NCI-H1105 (cell line): ENCODE measurements around the gene STAT1.

Source experiments
- DNase-seq: peaks from one replicate; lab custom pipeline; 2025; lab: John Stamatoyannopoulos, UW

Gene STAT1

GRCh38 chr2:191031256-191031655 is 17.3 kb upstream of the STAT1 start:
- no peak for DNase-seq

DNA sequence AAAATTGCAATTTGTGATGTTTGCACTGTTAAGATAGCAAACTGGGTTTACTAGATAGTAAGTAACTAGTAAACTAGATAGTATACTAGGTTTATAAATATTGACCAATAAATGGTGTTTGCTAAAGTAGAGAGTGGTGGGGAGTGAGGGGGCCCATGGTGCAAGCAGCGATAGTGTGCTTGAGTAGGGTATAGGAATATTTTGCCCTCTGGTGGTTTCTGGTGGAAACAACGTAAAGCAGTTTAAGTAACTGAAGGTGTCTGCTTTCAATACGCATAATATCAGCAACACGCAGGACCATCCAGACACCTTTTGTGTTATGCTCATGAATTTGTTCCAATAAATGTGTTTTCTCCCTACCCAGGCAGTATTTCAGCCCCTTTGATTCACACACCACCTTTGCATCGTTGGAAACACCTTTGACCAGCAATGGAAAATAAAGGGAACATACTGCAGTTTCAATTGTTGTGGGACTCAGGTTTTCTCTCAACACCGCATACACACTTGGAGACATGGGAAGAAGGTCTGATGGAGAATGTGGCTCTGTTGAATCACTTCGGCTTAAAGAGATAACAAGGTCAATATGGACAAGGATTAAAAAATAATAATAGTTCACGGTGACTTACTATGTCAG is 16.7 kb upstream of the STAT1 start:
- peak; percentile 41 for DNase-seq

DNA sequence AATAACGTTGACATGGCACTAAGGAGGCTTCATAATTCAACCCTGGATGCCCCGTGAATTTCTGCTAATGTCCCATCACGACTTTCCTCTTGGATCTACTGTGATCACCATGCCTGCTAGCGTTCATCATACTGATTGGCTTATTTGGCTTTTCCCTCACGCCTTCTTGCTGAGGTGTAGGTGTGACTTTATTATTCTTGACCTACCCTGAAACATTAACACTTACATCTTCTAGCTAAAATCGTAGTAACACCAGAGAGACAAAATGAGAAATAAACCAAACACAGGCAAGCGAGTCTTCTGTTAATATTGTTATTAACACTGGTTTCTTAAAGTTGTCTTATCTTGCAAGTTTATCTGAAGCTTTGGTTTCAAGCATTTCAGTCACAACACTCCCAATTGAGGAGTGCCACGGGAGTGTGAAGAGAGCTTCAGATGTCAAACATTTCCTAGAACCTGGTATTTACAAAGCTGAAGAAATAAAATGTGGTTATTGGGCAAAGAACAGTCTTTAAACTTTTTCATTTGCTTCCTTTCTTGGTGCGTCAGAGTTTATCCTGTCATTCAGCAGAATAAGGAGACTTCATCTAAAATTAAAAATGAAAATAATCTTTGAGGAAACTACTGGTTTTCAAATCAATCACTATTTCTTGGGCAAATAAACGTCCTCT is 15.4 kb upstream of the STAT1 start:
- DNase-seq: no peak

- no peak for DNase-seq
Observed at GRCh38 chr2:191026377-191026776, 12.4 kb upstream of the STAT1 start.

GRCh38 chr2:191025135-191025534 is 11.2 kb upstream of the STAT1 start:
- no peak for DNase-seq

- DNase-seq: no peak
Observed at GRCh38 chr2:191023235-191023679, 9.3 kb upstream of the STAT1 start.

DNA sequence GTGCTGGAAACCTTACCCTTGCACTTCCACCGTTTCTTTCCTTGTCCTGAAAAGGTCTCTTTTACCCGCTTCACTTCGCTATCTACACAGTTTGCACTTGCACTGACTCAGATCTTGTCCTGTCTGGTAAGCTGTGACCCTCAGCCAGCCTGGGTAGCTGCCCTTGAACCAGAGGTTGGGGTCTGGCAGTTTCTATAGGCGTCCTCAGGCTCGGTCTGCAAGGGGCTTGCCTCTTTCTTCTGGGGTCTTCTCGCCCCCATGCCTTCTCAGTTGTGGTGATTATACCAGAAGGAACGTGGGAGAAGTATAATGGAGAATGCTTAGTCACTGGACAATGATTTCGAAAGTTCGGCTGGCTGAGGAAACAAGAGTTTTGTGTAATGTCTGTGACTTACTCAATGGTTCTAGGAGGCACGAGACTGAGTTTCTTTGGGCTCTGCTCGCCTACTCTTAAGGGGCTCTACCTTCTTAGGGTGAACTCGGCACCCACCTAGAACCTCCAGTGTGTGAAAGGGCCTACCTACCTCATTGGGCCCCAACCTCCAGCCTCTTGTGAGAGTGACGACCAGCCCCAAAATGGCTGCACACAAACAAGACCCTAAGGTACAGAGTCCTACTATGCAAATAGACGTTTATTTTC is 6.9 kb upstream of the STAT1 start:
- no peak for DNase-seq

DNA sequence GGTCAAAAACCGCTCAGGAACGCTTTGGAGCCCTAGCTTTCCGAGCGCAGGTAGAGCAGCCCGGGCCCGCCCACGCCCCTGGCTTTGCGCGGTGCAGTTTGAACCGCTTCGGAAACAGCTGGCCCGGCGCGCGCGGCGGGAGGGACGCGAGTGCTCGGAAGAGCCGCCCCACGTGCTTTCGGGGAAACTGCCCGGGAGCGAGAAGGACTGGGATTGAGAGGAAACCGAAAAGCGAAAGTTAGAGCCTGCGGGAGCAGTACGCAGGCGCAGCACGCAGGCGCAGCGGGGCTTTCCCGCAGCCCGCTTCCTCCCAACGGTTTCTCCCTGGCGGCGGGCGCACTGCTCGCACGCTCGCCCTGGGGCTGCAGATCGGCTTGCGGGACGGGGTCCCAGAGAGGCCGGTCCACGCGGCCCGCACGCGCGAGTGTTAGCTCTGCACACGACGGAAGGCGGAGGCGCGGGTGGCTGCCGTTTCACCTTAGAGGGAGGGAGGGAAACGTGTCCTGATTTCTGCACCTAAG is 6.3 kb upstream of the STAT1 start:
- peak; percentile 92 for DNase-seq

GRCh38 chr2:191019376-191019775 is 5.4 kb upstream of the STAT1 start:
- DNase-seq: no peak

GRCh38 chr2:191018643-191019119 is 4.7 kb upstream of the STAT1 start:
- DNase-seq: no peak

DNA sequence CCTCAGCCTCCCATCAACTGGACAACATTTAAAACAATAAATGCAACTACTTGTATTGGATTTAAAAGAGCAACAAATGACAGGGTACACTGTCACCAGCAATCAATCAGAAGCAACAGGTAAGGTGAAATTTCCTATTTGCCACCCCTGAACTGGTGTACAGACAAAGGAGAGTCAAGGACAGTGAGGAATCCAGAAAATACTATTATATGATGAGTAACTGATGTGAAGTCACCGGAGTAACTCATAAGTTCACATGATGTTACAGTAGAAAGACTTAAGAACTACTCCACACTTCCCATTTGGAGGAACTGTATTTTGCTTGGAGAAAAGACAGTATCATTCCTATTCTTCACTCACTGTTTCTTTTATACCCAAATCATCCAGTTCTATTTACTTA is 4.1 kb upstream of the STAT1 start:
- DNase-seq: no peak

GRCh38 chr2:191015831-191016230 is 1.9 kb upstream of the STAT1 start:
- no peak for DNase-seq

DNA sequence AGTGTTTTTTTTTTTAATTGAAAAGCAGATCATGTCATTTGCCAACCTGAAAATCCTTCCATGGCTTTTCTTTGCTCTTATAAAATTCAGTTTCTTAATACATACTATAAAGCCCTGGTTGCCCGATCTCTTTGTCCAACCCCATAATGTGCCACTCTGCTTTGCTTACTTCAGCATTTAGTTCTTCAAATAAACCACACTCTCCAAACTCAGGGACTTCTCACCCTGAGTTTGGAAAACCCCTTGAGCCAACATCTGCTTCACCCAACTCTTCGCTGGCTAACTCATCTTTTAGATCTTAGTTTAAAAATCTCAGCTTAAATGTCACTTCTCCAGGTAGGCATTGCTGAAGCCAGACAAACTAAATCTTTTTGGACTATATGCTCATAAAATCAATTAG is 1.3 kb upstream of the STAT1 start:
- no peak for DNase-seq

DNA sequence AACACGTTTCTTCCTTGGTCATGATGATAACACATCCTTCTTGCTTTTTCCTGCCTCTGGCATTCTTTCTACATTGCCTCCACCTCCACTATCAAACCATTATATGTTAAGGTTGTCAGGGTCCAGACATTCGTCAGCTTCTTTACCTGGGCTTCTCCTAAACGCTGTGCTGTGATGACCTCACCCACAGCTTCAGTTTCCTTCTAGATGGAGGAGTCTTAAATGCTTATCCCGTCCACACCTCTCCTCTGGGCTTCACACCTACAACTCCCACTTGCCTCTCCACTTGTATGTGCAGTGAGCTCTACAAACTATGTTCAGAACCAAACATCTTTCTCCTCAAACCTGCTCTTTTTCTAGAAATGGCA is 666 bp upstream of the STAT1 start:
- DNase-seq: no peak

- DNase-seq: no peak
Observed at GRCh38 chr2:191013682-191013931, 364 bp downstream of the STAT1 start.

GRCh38 chr2:191012845-191013681 is 908 bp downstream of the STAT1 start:
- DNase-seq: no peak

- DNase-seq: no peak
Observed at GRCh38 chr2:191012346-191012745, 1.6 kb downstream of the STAT1 start.

DNA sequence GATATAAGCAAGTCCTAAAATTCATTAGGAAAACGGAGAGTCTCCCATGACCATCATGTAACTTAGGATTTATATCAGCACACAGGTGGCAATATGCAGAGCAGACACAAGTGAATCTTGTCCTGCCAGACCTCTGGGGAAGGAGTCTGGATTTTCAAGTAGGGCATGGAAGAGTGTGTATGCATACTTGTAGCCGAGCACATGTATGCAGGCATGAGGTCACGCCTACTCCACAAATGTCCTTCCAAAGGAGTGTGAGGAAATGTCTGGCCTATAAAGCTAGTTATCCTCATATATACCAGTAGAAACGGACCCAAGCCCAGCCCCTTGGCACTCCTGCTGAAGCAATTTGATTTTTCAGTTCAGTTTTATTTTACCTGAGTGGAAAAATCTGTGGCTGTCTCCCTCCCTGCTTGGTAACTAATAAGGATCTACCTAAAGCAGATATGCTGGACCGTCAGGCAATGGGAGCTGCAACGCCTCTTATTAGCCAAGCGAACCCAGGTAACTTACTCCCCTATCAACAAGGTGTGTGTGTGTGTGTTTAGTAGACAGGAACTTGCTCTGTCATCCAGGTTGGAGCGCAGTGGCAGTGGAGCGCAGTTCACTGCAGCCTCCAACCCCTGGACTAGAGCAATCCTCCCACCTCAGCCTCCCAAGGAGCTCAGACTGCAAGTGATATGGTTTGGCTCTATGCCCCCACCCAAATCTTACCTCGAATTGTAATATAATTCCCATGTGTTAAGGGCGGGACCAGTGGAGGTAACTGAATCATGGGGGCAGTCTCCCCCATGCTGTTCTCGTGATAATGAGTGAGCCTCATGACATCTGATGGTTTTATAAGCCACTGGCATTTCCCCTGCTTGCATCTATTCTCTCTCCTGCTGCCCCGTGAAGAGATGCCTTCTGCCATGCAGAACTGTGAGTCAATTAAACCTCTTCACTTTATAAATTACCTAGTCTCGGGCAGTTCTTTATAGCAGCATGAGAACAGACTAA is 2.8 kb downstream of the STAT1 start:
- DNase-seq: no peak

DNA sequence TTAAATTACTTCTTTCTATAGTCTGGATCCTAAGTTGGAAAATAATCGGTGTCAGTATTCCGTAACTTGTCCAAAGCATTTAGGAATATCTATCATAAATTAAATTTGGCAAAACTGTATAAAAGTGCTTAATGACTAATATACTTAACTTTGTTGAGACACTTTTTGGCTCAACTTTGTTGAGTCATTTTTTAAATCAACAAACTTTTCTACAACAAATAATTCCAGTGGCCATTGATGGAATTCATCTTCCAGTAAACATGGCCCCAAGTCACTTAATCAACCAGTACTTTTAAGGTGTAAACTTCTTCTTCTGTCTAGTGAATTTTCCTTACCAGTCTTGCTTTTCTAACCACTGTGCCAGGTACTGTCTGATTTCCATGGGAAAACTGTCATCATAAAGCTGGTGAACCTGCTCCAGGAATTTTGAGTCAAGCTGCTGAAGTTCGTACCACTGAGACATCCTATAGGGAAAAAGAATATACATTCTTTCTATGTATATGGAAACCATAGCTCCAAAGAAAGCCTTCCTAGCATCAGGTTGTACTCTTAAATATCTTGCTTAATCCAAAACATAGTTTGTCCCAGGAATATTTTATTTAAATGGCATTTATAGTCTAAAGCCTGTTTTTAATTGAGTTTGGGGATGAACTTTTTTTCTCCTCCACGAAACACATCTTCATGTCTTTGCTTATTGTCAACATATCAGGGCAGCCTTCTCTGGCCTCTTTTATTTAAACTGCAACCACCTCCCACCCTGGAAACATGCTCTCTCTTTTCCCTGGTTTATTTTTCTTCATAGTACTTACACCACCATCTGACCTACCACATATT is 4.2 kb downstream of the STAT1 start:
- DNase-seq: no peak

GRCh38 chr2:191008286-191008685 is 5.7 kb downstream of the STAT1 start:
- DNase-seq: no peak
